ELR (cell line): Measurements from ENCODE around the gene TRPV3.
"Not testable (repeated sequence)": the region's sequence is repeated elsewhere in the genome, so short reads cannot be mapped to it uniquely, and the experiment has no call there.

Experiments used
- DNase-seq: peaks from one replicate; pipeline ENCODE4 v3.0.0-alpha.2; 2015; ENCODE audit warnings: low read depth

TRPV3 gene

DNA sequence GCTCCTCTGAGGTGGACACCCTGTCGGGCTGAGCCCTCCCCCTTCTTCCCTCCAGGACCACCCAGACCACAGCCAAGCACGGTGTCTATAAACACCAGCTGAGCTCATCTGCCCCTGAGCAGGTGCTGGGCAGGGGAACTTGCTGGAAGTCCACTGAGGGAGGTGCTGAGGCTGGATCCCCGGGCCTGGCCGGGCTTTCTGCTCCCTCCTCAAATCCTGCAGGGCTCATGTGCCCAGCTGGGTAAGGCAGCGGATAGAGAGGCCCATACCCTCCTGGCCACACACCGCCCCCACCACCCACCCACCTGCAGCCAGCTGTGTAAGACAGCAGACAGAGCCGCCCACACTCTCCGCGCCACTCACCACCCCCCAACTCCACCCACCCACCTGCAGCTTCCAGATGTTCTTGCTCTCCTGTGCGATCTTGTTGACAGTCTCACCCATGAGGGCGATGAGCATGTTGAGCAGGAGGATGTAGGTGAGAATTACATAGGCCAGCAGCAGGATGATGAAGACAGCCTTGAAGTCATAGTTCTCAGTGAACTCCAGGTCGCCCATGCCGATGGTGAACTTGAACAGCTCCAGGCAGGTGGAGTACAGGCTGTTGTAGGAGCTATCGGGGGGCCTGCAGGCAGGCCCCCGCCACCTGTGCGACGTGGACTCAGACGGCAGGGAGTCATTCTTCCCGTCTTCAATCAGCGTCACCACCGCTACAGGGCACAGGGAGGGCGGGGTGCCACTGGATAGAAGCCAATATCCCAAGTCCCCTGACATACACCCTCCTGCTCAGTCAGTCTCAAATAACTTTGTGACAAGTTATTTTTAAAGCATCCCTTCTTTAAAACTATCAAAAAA lies 15.9 kb upstream of the TRPV3 start:
- DNase-seq = no peak

DNA sequence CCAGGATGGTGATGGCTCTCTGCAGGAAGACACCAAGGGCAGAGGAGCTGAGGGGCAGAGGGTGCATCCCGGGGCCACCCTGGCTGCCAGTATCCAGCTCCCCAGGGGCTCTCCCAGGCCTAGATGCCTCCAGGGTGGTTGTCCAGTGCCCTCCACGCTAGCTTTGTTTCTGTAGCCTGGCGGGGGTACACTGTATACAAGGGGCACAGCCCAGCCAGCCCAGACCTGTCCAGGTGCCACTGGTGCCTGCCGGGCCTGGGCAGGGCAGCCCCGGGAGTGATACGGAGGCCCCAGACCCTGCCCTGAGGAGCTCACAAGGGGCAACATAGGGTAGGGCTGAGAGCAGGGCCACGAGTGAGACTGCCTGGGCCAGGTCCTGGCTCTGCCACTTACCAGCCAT lies 14.6 kb upstream of the TRPV3 start:
- no peak for DNase-seq

DNA sequence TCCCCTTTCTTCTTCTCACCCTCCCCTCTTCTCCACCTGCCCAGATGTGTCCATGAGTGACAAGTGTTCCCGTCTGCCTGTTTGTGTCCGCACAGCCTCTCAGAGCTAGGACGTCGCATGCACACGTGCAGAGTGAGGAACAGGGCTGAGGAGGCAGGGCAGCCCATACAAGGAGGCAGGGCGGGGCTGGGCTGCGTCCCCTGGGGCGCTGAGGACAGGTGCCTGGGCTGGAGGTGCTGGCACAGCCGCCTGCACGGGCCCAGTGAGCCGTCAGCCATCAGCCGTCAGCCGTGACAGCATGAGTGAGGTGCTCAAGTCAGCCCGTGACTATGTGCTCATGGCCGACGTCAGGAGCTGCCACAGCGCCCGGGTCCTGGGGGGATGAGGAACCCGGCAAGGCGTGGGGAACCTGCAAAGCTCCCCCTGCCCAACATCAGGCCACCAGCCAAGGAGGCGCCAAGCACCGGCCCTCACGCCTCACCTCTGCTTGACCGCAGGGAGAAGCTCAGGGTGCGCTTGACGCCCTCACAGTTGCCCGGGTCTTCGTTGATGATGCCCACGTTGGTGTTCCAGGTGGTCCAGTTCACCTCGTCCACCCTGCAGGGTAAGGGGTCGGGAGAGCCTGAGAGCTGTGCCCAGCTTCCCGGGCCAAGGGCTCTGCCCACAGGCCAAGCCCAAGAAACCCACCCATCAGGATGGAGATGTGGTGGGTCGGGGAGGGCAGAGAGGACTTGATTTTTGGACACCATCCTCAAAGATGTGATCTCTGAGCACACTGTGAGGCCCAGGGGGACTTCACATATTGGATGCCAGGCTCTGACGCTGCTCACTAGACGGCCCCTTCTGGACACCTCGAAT lies 13.7 kb upstream of the TRPV3 start:
- DNase-seq = no peak

- DNase-seq = no peak
These were observed 12.0 kb upstream of the TRPV3 start for GRCh38 chr17:3569534-3570137.

GRCh38 chr17:3566551-3566950 lies 8.9 kb upstream of the TRPV3 start:
- DNase-seq = no peak

DNA sequence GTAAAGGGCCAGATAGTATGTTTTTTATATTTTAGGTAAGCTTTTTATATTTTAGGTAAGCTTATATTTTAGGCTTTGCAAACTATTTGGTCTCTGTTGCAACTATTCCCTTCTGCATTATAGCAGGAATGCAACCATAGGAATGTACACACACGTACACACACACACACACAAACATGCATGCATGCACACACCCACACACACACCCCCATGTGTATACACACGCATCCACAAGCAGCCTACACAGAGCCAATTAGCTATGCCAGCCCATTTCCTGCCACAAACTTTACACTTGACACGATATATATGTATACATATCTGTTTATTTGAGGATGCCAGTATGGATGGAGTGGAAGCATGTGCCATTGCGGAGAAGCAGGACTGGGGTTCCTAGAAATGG lies 7.5 kb upstream of the TRPV3 start:
- DNase-seq = no peak

- not testable (repeated sequence) for DNase-seq
These were observed 6.6 kb upstream of the TRPV3 start for GRCh38 chr17:3564241-3564640.

DNA sequence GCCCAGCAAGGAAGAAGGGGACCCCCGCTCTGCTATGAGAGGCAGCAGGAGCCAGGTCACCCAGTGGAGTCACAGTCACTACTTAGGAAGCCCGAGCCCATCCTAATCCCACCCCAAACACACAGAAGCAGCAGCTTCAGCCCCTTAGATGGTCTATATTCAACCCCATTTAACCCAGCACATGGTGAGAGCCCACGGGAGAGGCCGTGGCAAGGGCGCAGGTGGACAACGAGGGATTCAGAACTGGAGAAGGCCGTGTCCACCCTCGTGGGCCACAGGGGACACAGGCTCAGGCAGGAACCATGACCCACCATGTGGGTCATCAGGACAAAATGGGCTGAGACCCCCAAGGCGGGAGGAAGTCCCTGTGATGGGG lies 1.6 kb upstream of the TRPV3 start:
- no peak for DNase-seq

- peak; percentile 81 for DNase-seq
These were observed 1.1 kb upstream of the TRPV3 start for GRCh38 chr17:3558603-3559269.

DNA sequence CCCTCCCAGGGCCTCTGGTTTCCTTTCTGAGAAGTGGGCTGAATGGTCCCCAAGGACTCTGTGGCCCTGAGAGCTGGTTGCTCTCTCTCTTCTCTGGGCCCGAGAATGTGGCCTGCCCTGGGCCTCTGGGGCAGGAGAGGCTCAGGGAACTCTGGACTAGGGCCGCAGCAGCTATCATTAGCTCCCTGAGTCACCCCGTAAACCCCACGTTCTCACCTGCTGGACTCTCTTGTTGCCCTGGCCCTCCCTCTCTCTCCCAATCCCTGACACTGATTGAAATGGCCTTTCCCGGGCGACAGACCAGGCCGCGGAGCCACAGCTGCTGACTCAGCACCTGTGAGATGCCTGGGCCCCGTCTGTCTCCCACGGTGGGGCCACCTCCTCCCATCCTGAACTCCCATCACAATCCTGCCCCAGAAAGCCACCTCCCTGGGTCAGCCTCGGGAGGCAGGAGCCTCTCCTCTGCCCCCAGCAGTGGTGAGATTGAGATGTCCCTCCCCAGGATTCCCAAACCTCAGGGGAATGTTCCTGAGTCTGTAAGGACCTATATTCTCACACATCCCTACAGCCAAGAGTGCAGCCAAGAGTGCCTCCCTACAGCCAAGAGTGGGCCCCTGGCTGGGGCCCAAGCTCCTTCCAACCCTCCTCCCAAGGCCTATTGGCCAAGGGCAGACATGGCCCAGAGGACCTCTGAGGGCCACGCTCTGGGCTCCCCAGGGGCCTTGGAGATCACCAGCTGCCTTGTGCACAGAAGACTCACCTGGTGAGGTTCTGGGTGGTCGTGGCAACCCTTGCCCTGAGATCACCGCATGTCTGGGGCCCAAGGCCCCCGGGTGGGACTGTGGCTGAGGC lies 470 bp downstream of the TRPV3 start:
- DNase-seq = no peak

GRCh38 chr17:3556239-3556915 lies 1.2 kb downstream of the TRPV3 start:
- DNase-seq = no peak

- no peak for DNase-seq
These were observed 2.3 kb downstream of the TRPV3 start for GRCh38 chr17:3555189-3555796.

DNA sequence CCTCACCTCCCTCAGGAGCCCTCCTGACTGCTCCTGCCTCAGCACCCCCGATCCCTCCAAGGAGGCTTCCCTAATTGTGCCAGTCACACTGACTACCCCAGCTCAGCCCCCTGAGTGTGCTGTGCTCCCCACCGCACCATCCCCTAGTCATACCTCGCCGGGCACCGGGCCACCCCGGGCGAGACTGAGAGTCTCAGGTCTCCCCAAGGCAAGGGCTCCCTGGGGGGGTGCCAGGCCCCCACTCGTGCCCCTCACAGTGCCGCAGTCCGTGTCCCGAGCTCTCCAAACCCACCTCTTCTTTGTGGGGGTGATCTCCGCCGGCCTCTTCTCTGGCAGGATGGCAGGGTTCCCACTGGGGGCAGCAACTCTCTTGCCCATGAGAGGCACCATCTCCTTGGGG lies 3.2 kb downstream of the TRPV3 start:
- no peak for DNase-seq

DNA sequence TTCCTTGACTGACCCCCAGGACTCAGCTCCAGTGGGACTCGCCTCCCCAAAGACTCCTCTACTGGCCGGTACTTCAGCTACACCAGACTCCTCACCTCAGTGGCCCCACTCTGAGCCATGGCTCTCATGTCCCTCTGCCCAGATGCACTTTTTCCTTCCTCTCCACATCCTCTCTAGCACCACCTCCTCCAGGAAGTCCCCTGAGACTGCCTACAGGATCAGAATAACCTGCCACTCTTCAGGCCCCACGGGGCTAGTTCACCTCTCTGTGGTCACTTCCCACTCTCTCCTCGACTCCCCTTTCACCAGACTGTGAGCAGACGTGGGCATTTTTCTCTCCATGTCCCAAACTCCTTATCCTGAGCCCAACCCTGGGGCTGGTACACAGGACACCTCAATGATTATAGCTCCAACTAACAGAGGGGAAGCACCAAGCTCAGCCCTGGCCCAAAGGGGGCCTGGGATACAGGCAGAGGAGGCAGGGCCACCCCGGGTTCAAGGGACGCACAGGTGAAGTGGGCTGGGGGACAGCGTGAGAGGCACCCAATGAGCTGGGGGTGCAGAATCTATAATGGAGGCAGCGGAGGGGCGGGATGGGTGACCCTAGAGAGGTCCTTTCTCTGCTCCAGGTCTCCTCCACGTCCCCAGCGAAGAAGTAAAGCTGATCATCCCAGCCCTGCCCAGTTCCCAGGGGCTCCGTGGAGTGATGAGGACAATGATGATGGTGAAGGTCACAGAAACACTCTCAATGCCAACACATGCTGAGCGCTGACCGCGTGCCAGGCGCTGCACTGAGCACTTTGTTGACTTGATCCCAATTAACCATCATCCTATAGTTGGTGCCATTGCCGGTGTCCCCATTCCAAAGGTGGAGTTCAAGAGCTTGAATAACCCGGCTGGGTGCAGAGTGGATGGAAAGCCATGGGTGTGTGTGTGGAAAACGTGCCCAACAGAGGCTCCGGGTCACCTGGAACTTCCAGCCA lies 3.9 kb downstream of the TRPV3 start:
- no peak for DNase-seq

GRCh38 chr17:3552916-3553315 lies 4.7 kb downstream of the TRPV3 start:
- no peak for DNase-seq

DNA sequence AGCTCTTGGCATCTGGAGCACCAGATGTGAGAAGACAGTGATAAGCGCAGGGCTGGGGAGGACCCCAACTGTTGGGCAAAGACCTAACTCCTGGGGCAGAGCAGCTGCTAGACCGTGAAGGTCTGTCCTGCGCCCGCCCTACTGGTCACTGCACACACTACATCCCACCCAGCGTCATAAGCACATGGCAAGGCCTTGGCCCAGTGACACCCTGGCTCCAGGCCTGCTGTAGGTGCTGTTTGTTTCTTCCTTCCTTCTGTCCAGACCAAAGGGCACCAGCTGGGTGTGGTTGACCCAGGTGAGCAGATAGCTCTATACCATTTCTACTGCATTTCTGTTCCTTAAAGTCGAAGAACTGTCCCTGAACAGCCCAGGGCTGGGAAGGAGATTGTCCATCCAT lies 6.4 kb downstream of the TRPV3 start:
- DNase-seq = peak; percentile 24

- DNase-seq = no peak
These were observed 7.9 kb downstream of the TRPV3 start for GRCh38 chr17:3549610-3550162.

DNA sequence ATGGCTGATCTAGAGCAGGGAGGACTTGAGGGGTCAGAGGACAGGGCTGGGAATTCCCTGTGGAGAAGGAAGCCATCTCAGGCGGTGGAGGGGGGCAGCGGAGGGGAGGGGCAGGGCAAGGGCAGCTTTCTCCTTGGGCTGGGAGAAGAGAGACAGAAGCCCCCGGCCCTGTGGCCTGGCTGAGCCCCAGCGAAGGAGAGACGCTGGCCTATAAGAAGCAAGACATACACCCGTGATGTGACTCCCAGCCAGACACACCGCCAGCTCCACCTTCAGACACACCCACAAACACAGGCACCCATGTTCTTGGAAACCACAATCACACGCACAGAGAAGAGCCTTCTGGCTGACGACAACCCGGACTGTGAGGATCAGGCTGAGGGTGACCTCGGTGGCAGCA lies 10.0 kb downstream of the TRPV3 start:
- no peak for DNase-seq

- no peak for DNase-seq
These were observed 10.6 kb downstream of the TRPV3 start for GRCh38 chr17:3546997-3547396.
